Measurements from ENCODE around the gene PCK1. TPM values are rescaled to one million over a fixed set of nuclear protein-coding genes. Genes with fewer than 3 reads are reported as not detected.

The PCK1 gene
- total and polyA plus RNA-seq, 2 of the 13 experiments (the other 11 are each of a cell fraction or from before 2014, with no cell fraction given), result 6.5 to 12.6 TPM

- CTCF ChIA-PET (ENCODE audit: low intra/inter-chr PET ratio, low total read pairs), result interaction anchor here (1.4 kb wide), 1 partner anchor 9 kb away, joined by 3 read pairs; no protein-coding TSS in a partner anchor
- TF ChIP-seq RBAK (CRISPR knock-in tag; IDR thresholded peaks at IDR 0.05) (no peak), FLYWCH1 (CRISPR knock-in tag; IDR thresholded peaks at IDR 0.05) (no peak), EZH2 (conservative IDR thresholded peaks at IDR 0.05; ENCODE audit: low read depth, low read length) (0 out of 2 replicates have a peak, but pooled peaks have one; percentile 51), MAFG (CRISPR knock-in tag; IDR thresholded peaks at IDR 0.05) (0 out of 2 replicates have a peak, but pooled peaks have one; percentile 2)
- TF ChIP-seq, protein P1, sequence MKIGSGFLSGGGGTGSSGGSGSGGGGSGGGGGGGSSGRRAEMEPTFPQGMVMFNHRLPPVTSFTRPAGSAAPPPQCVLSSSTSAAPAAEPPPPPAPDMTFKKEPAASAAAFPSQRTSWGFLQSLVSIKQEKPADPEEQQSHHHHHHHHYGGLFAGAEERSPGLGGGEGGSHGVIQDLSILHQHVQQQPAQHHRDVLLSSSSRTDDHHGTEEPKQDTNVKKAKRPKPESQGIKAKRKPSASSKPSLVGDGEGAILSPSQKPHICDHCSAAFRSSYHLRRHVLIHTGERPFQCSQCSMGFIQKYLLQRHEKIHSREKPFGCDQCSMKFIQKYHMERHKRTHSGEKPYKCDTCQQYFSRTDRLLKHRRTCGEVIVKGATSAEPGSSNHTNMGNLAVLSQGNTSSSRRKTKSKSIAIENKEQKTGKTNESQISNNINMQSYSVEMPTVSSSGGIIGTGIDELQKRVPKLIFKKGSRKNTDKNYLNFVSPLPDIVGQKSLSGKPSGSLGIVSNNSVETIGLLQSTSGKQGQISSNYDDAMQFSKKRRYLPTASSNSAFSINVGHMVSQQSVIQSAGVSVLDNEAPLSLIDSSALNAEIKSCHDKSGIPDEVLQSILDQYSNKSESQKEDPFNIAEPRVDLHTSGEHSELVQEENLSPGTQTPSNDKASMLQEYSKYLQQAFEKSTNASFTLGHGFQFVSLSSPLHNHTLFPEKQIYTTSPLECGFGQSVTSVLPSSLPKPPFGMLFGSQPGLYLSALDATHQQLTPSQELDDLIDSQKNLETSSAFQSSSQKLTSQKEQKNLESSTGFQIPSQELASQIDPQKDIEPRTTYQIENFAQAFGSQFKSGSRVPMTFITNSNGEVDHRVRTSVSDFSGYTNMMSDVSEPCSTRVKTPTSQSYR (CRISPR knock-in tag; IDR thresholded peaks at IDR 0.05; ENCODE audit: borderline replicate concordance), result no peak
- in situ Hi-C loops (cut with HindIII; ENCODE audit: extremely low pct_ligation_motif_present, low pct_unique_long_range_greater_than_20kb), result no loop called here
Observed at GRCh38 chr20:57523782-57524181, 37.1 kb upstream of the PCK1 start.

More at GRCh38 chr20:57523782-57524181, 37.1 kb upstream of the PCK1 start:
- POLR2A ChIA-PET, result no interaction called here
- intact Hi-C loops (cut with micrococcal nuclease; ENCODE audit: unreplicated experiment), result no loop called here
- H3K27me3 ChIP-seq (ENCODE audit: control insufficient read depth in 1 of 2, insufficient read depth in 2 of 2, low read length in 2 of 2), result peaks cover 2 to 37% of the 10 kb centered on the region in 2 experiments; a peak in 3 of 5 replicates
- no peaks in the 10 kb centered on the region for H3K36me3 ChIP-seq (replicated peaks in 1 of 2; ENCODE audit: control insufficient read depth in 1 of 2, insufficient read depth in 2 of 2, low read length in 2 of 2)
- H3K4me3 ChIP-seq (replicated peaks in 1 of 3; ENCODE audit: insufficient read depth in 1 of 3, low read depth in 2 of 3, low read length in 3 of 3), result no peak overlapping the region
- no peak overlapping the region for H2AFZ ChIP-seq (ENCODE audit: low read length)
- no peak; the same call in 2 of the 3 replicates for ATAC-seq
- no peak overlapping the region for H3K9ac ChIP-seq (ENCODE audit: insufficient read depth, low read depth, low read length)
- FAIRE-seq, result no peak
- peaks cover 34% of the 10 kb centered on the region for H3K4me1 ChIP-seq (ENCODE audit: insufficient read depth, low read length)
- no peaks in the 10 kb centered on the region for H4K20me1 ChIP-seq (ENCODE audit: insufficient read depth, low read length)
- 54% methylated on average over 11 of the region's 11 CpGs for WGBS (ENCODE audit: low lambda C conversion rate)
- BruUV-seq (replicated peaks), result no TSS peak
- H3K9me3 ChIP-seq (ENCODE audit: low read length), result no peaks in the 10 kb centered on the region
- H3K27ac ChIP-seq (ENCODE audit: extremely low read length, insufficient read depth, low read length), result no peak overlapping the region
- no peak for DNase-seq (ENCODE audit: low spot score)
- H3K79me2 ChIP-seq (ENCODE audit: insufficient read depth, low read length), result no peaks in the 10 kb centered on the region
- H3K4me2 ChIP-seq (ENCODE audit: low read depth, low read length), result no peak overlapping the region
